Fibroblast of the aortic adventitia (primary cell): ENCODE measurements around the gene GAP43. TPM values are rescaled to one million over a fixed set of nuclear protein-coding genes. Genes with fewer than 3 reads are reported as not detected.

Experiments
- DNase-seq: peaks from one replicate; pipeline ENCODE4 v3.0.0-alpha.2; 2010; ENCODE audit warnings: low read depth
- H3K4me3 ChIP-seq: 2 replicates; pipeline ENCODE4 v1.5.1; 2011; ENCODE audit warnings: low read depth, mild to moderate bottlenecking, control low read depth, low read length, moderate library complexity
- CTCF ChIP-seq: IDR thresholded peaks from 2 replicates; pipeline ENCODE4 v1.5.1; 2011; ENCODE audit warnings: mild to moderate bottlenecking, low read length, control low read depth, inconsistent platforms; ENCODE audit not compliant: insufficient read depth
- total RNA-seq: library from RNA; depleted of rRNA; stranded (reverse); fragments of >200 nt; gene quantifications from 2 replicates; pipeline ENCODE4 v1.2.3, GENCODE V29; 2012; ENCODE audit warnings: low replicate concordance

The GAP43 gene
- total RNA-seq, 1 donor = 16.4 TPM

- DNase-seq = no peak
- no peak overlapping the region for H3K4me3 ChIP-seq
- TF ChIP-seq CTCF = no peak
These were observed 66.6 kb downstream of the GAP43 start for GRCh38 chr3:115689928-115690327.

GRCh38 chr3:115691964-115692363 is 68.7 kb downstream of the GAP43 start:
- no peak overlapping the region for H3K4me3 ChIP-seq
- no peak for TF ChIP-seq CTCF
- peak; percentile 70 for DNase-seq

DNA sequence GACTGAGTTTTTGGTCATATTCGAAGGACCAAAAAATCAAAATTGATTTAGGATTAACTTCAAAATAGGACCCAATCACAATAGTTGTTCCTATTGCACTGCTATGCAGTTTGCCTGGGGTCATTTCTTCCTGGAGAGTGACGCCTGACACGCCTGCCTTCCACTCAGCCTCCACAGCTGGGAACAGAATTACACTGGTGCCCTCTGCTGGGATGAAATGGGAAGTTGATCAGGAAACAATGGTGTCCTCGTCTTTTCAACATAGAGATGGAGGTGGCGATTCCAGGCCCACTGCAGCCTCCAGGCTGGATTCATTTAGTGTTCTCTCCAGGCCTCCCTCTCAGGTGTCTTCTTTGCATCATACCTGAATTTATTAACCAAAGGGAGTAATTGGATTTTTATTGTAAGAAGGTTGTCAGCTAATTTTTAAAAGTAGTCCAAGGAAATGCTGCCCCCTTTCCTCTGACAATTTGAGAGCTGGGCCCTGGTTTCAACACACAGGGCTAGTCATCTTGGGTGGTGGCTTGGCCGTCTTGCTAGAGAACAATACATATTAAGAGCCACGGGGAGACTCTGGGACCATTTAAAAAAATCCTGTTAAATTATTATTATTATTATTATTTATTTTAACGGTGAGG is 69.7 kb downstream of the GAP43 start:
- peak; percentile 83 for TF ChIP-seq CTCF
- peak; percentile 82 for DNase-seq
- no peak overlapping the region for H3K4me3 ChIP-seq

- H3K4me3 ChIP-seq = no peak overlapping the region
- TF ChIP-seq CTCF = no peak
- no peak for DNase-seq
These were observed 70.6 kb downstream of the GAP43 start for GRCh38 chr3:115693868-115694267.

GRCh38 chr3:115695090-115695489 is 71.8 kb downstream of the GAP43 start:
- no peak overlapping the region for H3K4me3 ChIP-seq
- peak; percentile 60 for DNase-seq
- TF ChIP-seq CTCF = no peak

DNA sequence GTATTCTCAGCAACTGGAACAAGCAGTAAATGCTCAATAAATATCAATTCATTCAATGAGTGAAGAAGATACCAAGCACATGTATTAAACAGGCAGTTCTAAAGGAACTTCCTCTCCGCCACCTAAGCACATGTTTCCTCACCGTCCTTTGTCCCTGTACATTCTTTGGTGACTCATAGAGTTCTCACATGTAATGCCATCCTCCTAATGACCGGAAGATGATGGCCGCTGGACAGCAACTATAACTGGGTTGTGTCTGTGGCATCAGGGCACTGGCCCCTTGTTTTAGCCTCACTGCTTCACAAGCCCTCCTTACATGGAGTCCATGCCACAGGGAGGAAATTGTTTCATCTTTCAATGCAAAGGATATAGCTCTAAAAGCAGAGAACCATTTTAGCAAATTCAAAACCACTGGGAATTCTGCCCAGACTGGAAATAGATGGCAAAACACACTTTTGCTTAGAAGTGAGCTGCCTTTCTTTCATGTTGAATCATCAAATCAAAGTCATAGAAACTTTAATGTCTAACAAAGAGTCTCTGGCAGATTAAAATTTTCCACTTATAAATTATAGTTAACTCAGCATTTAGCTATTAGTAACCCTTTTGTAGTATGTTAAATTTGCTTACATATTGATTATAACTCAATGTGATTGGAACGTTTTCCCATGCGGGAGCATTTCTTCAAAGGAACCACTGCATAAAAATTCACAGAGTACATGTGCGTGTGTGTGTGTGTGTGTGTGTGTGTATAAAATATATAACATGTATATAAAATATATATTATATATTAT is 74.1 kb downstream of the GAP43 start:
- peak; percentile 49 for DNase-seq
- TF ChIP-seq CTCF = no peak

More for the DNA sequence above, 74.1 kb downstream of the GAP43 start:
- H3K4me3 ChIP-seq = no peak overlapping the region
